Right lobe of liver (tissue), 4 donors: ENCODE measurements around the gene ESPL1.

Source experiments
- CTCF ChIP-seq, 4 donors: fragments of 200-600 bp in 3 of 4; fragments of 450-650 bp in 1 of 4; IDR thresholded peaks; one replicate each; pipeline versions ENCODE4 v1.5.1 to v1.8.0; 2016 to 2022; ENCODE audit warnings: antibody characterized with exemption in 4 of 4, mild to moderate bottlenecking in 2 of 4
- POLR2A ChIP-seq: fragments of 450-650 bp; IDR thresholded peaks from one replicate; pipeline ENCODE4 v1.6.1; 2017; ENCODE audit warnings: antibody characterized with exemption, mild to moderate bottlenecking
- donor health status: DM: no; HTN: no; CAD: no.
- donor health status: DM: no; HTN: no; CAD: no.
- donor health status: DM: no; HTN: yes; CAD: no.

- TF ChIP-seq CTCF (IDR thresholded peaks at IDR 0.05), result no peak
- no peak for TF ChIP-seq POLR2A
Measured at GRCh38 chr12:53306826-53307225, 38.7 kb downstream of the ESPL1 start.
